ENCODE data around the gene ACTL7A.

The ACTL7A gene

DNA sequence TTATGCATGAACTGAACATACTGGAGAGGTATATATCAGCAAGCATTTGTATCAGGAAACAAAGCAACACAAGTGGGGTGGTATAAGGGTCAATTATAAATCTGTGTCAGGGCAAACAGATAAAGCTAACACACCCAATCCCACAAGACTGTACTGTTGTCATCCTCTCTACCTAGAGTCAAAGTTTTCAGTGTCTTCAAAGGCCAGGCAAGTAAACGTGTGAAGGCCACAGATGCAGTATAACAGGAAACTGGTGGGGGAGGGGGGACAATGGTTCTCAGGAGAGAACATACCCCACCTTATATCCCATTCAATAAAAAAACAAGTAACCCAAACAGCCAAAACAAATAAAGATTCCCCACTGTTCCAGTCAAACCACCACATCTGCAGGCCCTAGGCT, 49.8 kb downstream of the ACTL7A start:
- no peak overlapping the region for H3K4me3 ChIP-seq (ENCODE audit: low read length)

More for the DNA sequence above, 49.8 kb downstream of the ACTL7A start:
- H3K27me3 ChIP-seq (ENCODE audit: control insufficient read depth, insufficient read depth, low read length) = no peaks in the 10 kb centered on the region
- no peaks in the 10 kb centered on the region for H3K4me1 ChIP-seq (ENCODE audit: control insufficient read depth, insufficient read depth, low read length)
- H3K36me3 ChIP-seq (ENCODE audit: control insufficient read depth, insufficient read depth, low read length) = peaks cover 23% of the 10 kb centered on the region
- no peak overlapping the region for H3K27ac ChIP-seq (ENCODE audit: low read depth, low read length)
- no peak overlapping the region for H3K9ac ChIP-seq (ENCODE audit: low read length)

Measured in rectal smooth muscle tissue (tissue), 1 donor.